Ishikawa (cell line): ENCODE data around the gene GRID2.

Source experiments
- CEBPB ChIP-seq: IDR thresholded peaks from 2 replicates; pipeline ENCODE4 v1.6.1; 2012
- EP300 ChIP-seq: IDR thresholded peaks from 2 replicates; pipeline ENCODE4 v1.6.1; 2012; ENCODE audit warnings: borderline replicate concordance
- RAD21 ChIP-seq: IDR thresholded peaks from 2 replicates; pipeline ENCODE4 v1.6.1; 2012; ENCODE audit warnings: low read depth
- TAF1 ChIP-seq: IDR thresholded peaks from 2 replicates; pipeline ENCODE4 v1.6.1; 2012; ENCODE audit warnings: low read depth, mild to moderate bottlenecking
- YY1 ChIP-seq: IDR thresholded peaks from 2 replicates; pipeline ENCODE4 v1.6.1; 2012; ENCODE audit warnings: low read depth
- ZBTB7A ChIP-seq: IDR thresholded peaks from 2 replicates; pipeline ENCODE4 v1.6.1; 2012; ENCODE audit warnings: low read depth
- TF ChIP-seq, protein P1 (sequence below): IDR thresholded peaks from 2 replicates; pipeline ENCODE4 v1.6.1; 2012; ENCODE audit warnings: low read depth, mild to moderate bottlenecking
- TF ChIP-seq, protein P2 (sequence below): IDR thresholded peaks from 2 replicates; pipeline ENCODE4 v1.6.1; 2012
- TF ChIP-seq, protein P3 (sequence below): IDR thresholded peaks from 2 replicates; pipeline ENCODE4 v1.6.1; 2012

DNA sequence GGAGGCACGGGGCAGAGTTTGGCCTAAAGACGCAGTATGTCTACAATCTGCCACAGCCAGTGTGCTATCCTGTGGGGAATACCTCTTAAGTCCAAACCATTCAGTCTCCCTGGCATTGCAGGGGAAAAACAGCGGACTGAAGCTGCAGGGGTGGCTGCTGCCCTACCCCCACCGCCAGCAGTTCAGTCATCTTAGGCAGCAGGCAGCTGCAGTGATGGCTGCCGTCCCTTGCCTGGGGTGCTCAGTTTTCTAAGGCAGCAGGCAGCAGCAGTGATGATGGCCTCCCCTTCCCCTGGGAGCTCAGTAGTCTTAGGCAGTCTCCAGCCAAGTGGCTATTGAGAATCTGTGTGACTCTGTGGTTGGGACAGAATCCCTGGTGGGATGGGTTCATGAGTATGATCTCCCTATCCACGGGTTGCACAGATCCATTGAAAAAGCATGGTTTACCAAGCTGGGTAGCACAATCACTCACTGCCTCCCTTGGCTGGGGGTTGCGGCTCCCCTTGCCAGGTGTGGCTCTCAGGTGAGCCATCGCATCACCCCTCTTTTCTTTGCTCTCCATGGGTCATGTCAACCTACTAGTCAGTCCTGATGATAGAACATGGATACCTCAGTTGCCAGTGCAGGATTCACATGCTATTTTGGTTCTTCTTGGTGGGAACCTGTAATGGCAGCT, 48.9 kb upstream of the GRID2 start:
- TF ChIP-seq, protein P1, sequence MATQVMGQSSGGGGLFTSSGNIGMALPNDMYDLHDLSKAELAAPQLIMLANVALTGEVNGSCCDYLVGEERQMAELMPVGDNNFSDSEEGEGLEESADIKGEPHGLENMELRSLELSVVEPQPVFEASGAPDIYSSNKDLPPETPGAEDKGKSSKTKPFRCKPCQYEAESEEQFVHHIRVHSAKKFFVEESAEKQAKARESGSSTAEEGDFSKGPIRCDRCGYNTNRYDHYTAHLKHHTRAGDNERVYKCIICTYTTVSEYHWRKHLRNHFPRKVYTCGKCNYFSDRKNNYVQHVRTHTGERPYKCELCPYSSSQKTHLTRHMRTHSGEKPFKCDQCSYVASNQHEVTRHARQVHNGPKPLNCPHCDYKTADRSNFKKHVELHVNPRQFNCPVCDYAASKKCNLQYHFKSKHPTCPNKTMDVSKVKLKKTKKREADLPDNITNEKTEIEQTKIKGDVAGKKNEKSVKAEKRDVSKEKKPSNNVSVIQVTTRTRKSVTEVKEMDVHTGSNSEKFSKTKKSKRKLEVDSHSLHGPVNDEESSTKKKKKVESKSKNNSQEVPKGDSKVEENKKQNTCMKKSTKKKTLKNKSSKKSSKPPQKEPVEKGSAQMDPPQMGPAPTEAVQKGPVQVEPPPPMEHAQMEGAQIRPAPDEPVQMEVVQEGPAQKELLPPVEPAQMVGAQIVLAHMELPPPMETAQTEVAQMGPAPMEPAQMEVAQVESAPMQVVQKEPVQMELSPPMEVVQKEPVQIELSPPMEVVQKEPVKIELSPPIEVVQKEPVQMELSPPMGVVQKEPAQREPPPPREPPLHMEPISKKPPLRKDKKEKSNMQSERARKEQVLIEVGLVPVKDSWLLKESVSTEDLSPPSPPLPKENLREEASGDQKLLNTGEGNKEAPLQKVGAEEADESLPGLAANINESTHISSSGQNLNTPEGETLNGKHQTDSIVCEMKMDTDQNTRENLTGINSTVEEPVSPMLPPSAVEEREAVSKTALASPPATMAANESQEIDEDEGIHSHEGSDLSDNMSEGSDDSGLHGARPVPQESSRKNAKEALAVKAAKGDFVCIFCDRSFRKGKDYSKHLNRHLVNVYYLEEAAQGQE = no peak
- TF ChIP-seq ZBTB7A (no peak), CEBPB (no peak), EP300 (no peak), RAD21 (no peak), YY1 (no peak), TAF1 (no peak)
- TF ChIP-seq, protein P2, sequence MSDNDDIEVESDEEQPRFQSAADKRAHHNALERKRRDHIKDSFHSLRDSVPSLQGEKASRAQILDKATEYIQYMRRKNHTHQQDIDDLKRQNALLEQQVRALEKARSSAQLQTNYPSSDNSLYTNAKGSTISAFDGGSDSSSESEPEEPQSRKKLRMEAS = no peak
- TF ChIP-seq, protein P3, sequence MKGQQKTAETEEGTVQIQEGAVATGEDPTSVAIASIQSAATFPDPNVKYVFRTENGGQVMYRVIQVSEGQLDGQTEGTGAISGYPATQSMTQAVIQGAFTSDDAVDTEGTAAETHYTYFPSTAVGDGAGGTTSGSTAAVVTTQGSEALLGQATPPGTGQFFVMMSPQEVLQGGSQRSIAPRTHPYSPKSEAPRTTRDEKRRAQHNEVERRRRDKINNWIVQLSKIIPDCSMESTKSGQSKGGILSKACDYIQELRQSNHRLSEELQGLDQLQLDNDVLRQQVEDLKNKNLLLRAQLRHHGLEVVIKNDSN = no peak
